NT2/D1 (cell line): ENCODE measurements around the gene SMOC2.

ENCODE experiments used
- SUZ12 ChIP-seq: IDR thresholded peaks from 2 replicates; pipeline ENCODE4 v1.6.1; 2011; ENCODE audit not compliant: insufficient read length, insufficient read depth; ENCODE audit errors: extremely low read depth
- YY1 ChIP-seq: IDR thresholded peaks from 2 replicates; pipeline ENCODE4 v1.6.1; 2011; ENCODE audit not compliant: insufficient read length, insufficient read depth

DNA sequence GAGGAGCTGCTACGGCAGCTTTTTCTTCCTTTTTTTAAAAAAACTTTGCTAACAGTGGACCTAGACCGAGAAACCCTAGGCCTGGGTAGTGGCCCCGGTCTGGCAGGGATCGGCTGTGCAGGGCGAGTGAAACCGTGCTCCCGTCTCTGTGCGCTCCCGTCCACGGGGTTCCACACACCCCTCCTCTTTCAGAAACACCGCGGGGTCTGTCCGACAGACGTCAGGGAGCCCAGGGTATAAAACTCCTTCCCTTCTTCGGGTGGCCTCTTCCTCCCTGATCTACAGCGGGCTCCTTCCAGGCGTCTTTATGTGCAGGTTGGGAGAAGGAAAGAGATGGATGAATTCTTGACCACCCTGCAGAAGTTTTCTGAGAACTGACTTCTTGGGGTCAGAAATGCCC is 27.1 kb upstream of the SMOC2 start:
- TF ChIP-seq YY1: no peak
- no peak for TF ChIP-seq SUZ12
